ENCODE data around the gene ASF1B.

GRCh38 chr19:14116525-14116917, 19.9 kb downstream of the ASF1B start:
- TF ChIP-seq GATA2 (IDR thresholded peaks at IDR 0.05; ENCODE audit: low read depth, low read length) (no peak), GATA3 (IDR thresholded peaks at IDR 0.05; ENCODE audit: low read depth, low read length) (no peak)
